Cerebellar cortex (tissue), 1 donor: ENCODE measurements around the gene TMPRSS3.

Experiments
- DNase-seq: peaks from one replicate; pipeline ENCODE4 v3.0.0-alpha.2; 2015; ENCODE audit warnings: low spot score

TMPRSS3 gene

GRCh38 chr21:42350318-42350910, 45.4 kb downstream of the TMPRSS3 start:
- no peak for DNase-seq

- DNase-seq: no peak
These were observed 46.2 kb downstream of the TMPRSS3 start for GRCh38 chr21:42349420-42350317.

- no peak for DNase-seq
These were observed 47.1 kb downstream of the TMPRSS3 start for GRCh38 chr21:42348762-42349161.

- no peak for DNase-seq
These were observed 48.1 kb downstream of the TMPRSS3 start for GRCh38 chr21:42347601-42348327.

GRCh38 chr21:42346866-42347600, 48.8 kb downstream of the TMPRSS3 start:
- DNase-seq: no peak

GRCh38 chr21:42346441-42346840, 49.4 kb downstream of the TMPRSS3 start:
- DNase-seq: no peak

- DNase-seq: no peak
These were observed 51.2 kb downstream of the TMPRSS3 start for GRCh38 chr21:42344631-42345030.

- no peak for DNase-seq
These were observed 51.8 kb downstream of the TMPRSS3 start for GRCh38 chr21:42343963-42344510.

GRCh38 chr21:42343556-42343955, 52.3 kb downstream of the TMPRSS3 start:
- no peak for DNase-seq

- DNase-seq: no peak
These were observed 52.8 kb downstream of the TMPRSS3 start for GRCh38 chr21:42343101-42343500.

- no peak for DNase-seq
These were observed 53.9 kb downstream of the TMPRSS3 start for GRCh38 chr21:42341776-42342542.

GRCh38 chr21:42340187-42341050, 55.4 kb downstream of the TMPRSS3 start:
- no peak for DNase-seq

- no peak for DNase-seq
These were observed 56.8 kb downstream of the TMPRSS3 start for GRCh38 chr21:42338729-42339715.

- peak; percentile 82 for DNase-seq
These were observed 57.8 kb downstream of the TMPRSS3 start for GRCh38 chr21:42337830-42338728.

- DNase-seq: no peak
These were observed 58.6 kb downstream of the TMPRSS3 start for GRCh38 chr21:42337276-42337675.

- no peak for DNase-seq
These were observed 59.8 kb downstream of the TMPRSS3 start for GRCh38 chr21:42336054-42336453.

- no peak for DNase-seq
These were observed 63.1 kb downstream of the TMPRSS3 start for GRCh38 chr21:42332557-42333317.
